Natural killer cell (primary cell): ENCODE data around the gene ZBED2. TPM values are rescaled to one million over a fixed set of nuclear protein-coding genes. Genes with fewer than 3 reads are reported as not detected.
A peak's percentile ranks its signal among the peaks of the same experiment; 100 is the strongest.

Source experiments
- ATAC-seq, 3 donors: fragments of 150-1000 bp in 2 of 3; fragments of 200-7000 bp in 1 of 3; cut with Tn5 transposase; 1 replicate in 1 of 3; 2 replicates in 2 of 3; pipeline ENCODE4 v1.10.0; 2021; ENCODE audit warnings: mild to moderate bottlenecking in 2 of 3, moderate library complexity in 2 of 3
- DNase-seq, 2 donors: peaks; one replicate each; pipeline versions ENCODE4 v3.0.0 to v3.0.0-alpha.2; 2013 to 2021; ENCODE audit warnings: mixed read lengths in 1 of 2
- H3K27ac ChIP-seq: one replicate; pipeline ENCODE4 v1.5.1; 2013; ENCODE audit warnings: mild to moderate bottlenecking, low read length
- H3K27me3 ChIP-seq: one replicate; pipeline ENCODE4 v1.6.1; 2013; ENCODE audit warnings: low read length; ENCODE audit not compliant: control insufficient read depth, insufficient read depth
- H3K36me3 ChIP-seq: one replicate; pipeline ENCODE4 v1.6.1; 2013; ENCODE audit warnings: low read length; ENCODE audit not compliant: control insufficient read depth, insufficient read depth
- H3K4me1 ChIP-seq: one replicate; pipeline ENCODE4 v1.6.1; 2013; ENCODE audit warnings: low read length; ENCODE audit not compliant: control insufficient read depth, insufficient read depth
- H3K4me3 ChIP-seq: one replicate; pipeline ENCODE4 v1.5.1; 2013; ENCODE audit warnings: low read length
- H3K9me3 ChIP-seq: one replicate; pipeline ENCODE4 v1.6.1; 2013; ENCODE audit warnings: low read length; ENCODE audit not compliant: control insufficient read depth, insufficient read depth
- H3K27ac Mint-ChIP-seq, 2 donors: one replicate each; pipeline ENCODE4 v1.8.0; 2022; ENCODE audit warnings: mild to moderate bottlenecking in 2 of 2, mixed read lengths in 2 of 2, moderate library complexity in 1 of 2
- H3K27me3 Mint-ChIP-seq, 2 donors: one replicate each; pipeline ENCODE4 v1.8.0; 2022; ENCODE audit warnings: low read depth in 2 of 2, mixed read lengths in 2 of 2
- H3K36me3 Mint-ChIP-seq: one replicate; pipeline ENCODE4 v1.8.0; 2022; ENCODE audit warnings: mixed read lengths
- H3K4me1 Mint-ChIP-seq, 2 donors: one replicate each; pipeline ENCODE4 v1.8.0; 2022; ENCODE audit warnings: mixed read lengths in 2 of 2
- H3K4me3 Mint-ChIP-seq: one replicate; pipeline ENCODE4 v1.8.0; 2022; ENCODE audit warnings: mild to moderate bottlenecking, moderate library complexity, mixed read lengths
- H3K9me3 Mint-ChIP-seq, 2 donors: one replicate each; pipeline ENCODE4 v1.8.0; 2022; ENCODE audit warnings: mixed read lengths in 2 of 2
- CTCF ChIP-seq: fragments of 200-600 bp; IDR thresholded peaks from one replicate; pipeline ENCODE4 v1.8.0; 2022; ENCODE audit warnings: antibody characterized with exemption
- WGBS: methylation state at CpG from one replicate; pipeline ENCODE4 v1.1.7; 2013; ENCODE audit warnings: missing lambda C conversion rate; ENCODE audit not compliant: insufficient coverage; 5-methylcytosine and 5-hydroxymethylcytosine counted together
- intact Hi-C: fragments of 100-400 bp; cut with micrococcal nuclease; formaldehyde crosslinking; loops from one replicate; pipeline ENCODE4 v1.14.2; 2022
- total RNA-seq, 4 donors: library from RNA; stranded (reverse); fragments of 120-200 nt in 1 of 4; gene quantifications; one replicate each; pipeline versions ENCODE4 v1.2.3 to v1.2.4, GENCODE V29; 2013 to 2022

Gene ZBED2
- total RNA-seq, 3 donors from 2014 or later (not counting 1 experiment from before 2014, with no cell fraction given), result 0.26 TPM; not detected in 2

GRCh38 chr3:111617912-111618601, 22.9 kb upstream of the ZBED2 start:
- intact Hi-C loops, result loop anchor here (5.0 to 10.0 kb wide), 3 partner anchors 41 to 1813 kb away; no protein-coding TSS in a partner anchor
- no peaks in the 10 kb centered on the region for H3K27me3 ChIP-seq
- WGBS, result 98% methylated on average over 4 of the region's 5 CpGs
- no peaks in the 10 kb centered on the region for H3K9me3 ChIP-seq
- no peaks in the 10 kb centered on the region for H3K9me3 Mint-ChIP-seq
- TF ChIP-seq CTCF, result no peak
- H3K27ac ChIP-seq, result peak overlapping the region; percentile 11
- H3K27me3 Mint-ChIP-seq, result no peaks in the 10 kb centered on the region
- H3K4me3 ChIP-seq, result no peak overlapping the region
- DNase-seq (no peak), ATAC-seq (no peak)
- H3K4me3 Mint-ChIP-seq, result no peak overlapping the region
- peaks cover 23% of the 10 kb centered on the region for H3K4me1 ChIP-seq
- peaks cover 34 to 48% of the 10 kb centered on the region in 2 donors for H3K4me1 Mint-ChIP-seq
- H3K36me3 ChIP-seq, result peaks cover 16% of the 10 kb centered on the region
- no peaks in the 10 kb centered on the region for H3K36me3 Mint-ChIP-seq
- H3K27ac Mint-ChIP-seq, result peak overlapping the region; percentile 84 to 90

GRCh38 chr3:111617406-111617805, 22.3 kb upstream of the ZBED2 start:
- peak overlapping the region; percentile 84 to 90 for H3K27ac Mint-ChIP-seq
- H3K36me3 Mint-ChIP-seq, result no peaks in the 10 kb centered on the region
- Histone ChIP-seq H3K36me3 (peaks cover 19% of the 10 kb centered on the region), H3K4me3 (no peak overlapping the region), H3K4me1 (peaks cover 23% of the 10 kb centered on the region), H3K27me3 (no peaks in the 10 kb centered on the region), H3K9me3 (no peaks in the 10 kb centered on the region), H3K27ac (peak overlapping the region; percentile 59)
- TF ChIP-seq CTCF, result no peak
- 96% methylated on average over 3 of the region's 3 CpGs for WGBS
- ATAC-seq (no peak), DNase-seq (no peak)
- no peak overlapping the region for H3K4me3 Mint-ChIP-seq
- H3K4me1 Mint-ChIP-seq, result peaks cover 36 to 54% of the 10 kb centered on the region in 2 donors
- intact Hi-C loops, result loop anchor here (5.0 to 10.0 kb wide), 3 partner anchors 40 to 1813 kb away; no protein-coding TSS in a partner anchor
- no peaks in the 10 kb centered on the region for H3K9me3 Mint-ChIP-seq
- H3K27me3 Mint-ChIP-seq, result no peaks in the 10 kb centered on the region

GRCh38 chr3:111616417-111617105, 21.4 kb upstream of the ZBED2 start:
- peaks cover 36 to 60% of the 10 kb centered on the region in 2 donors for H3K4me1 Mint-ChIP-seq
- no peaks in the 10 kb centered on the region for H3K9me3 Mint-ChIP-seq
- peak overlapping the region; percentile 7 for H3K4me3 Mint-ChIP-seq
- peaks cover 23% of the 10 kb centered on the region for H3K4me1 ChIP-seq
- no peaks in the 10 kb centered on the region for H3K27me3 Mint-ChIP-seq
- ATAC-seq (peak; percentile 87 to 90 (median 89)), DNase-seq (peak; percentile 27 to 88)
- TF ChIP-seq CTCF, result peak; percentile 38
- 51% methylated on average over 6 of the region's 6 CpGs for WGBS
- peaks cover 19% of the 10 kb centered on the region for H3K36me3 ChIP-seq
- H3K4me3 ChIP-seq, result no peak overlapping the region
- H3K9me3 ChIP-seq, result no peaks in the 10 kb centered on the region
- H3K27me3 ChIP-seq, result no peaks in the 10 kb centered on the region
- intact Hi-C loops, result loop anchor here (5.0 to 10.0 kb wide), 3 partner anchors 39 to 1812 kb away; no protein-coding TSS in a partner anchor
- peak overlapping the region; percentile 84 to 90 for H3K27ac Mint-ChIP-seq
- peak overlapping the region; percentile 59 for H3K27ac ChIP-seq
- H3K36me3 Mint-ChIP-seq, result no peaks in the 10 kb centered on the region
